GM21526 (cell line): Measurements from ENCODE around the gene CDC42EP1.
"Not testable (repeated sequence)": the region's sequence is repeated elsewhere in the genome, so short reads cannot be mapped to it uniquely, and the experiment has no call there.

Experiments
- ATAC-seq: cut with Tn5 transposase; IDR thresholded peaks from one replicate; pipeline ENCODE4 v1.9.1; 2021; ENCODE audit warnings: moderate library complexity; ENCODE audit not compliant: unreplicated experiment, low FRiP score

Gene CDC42EP1

DNA sequence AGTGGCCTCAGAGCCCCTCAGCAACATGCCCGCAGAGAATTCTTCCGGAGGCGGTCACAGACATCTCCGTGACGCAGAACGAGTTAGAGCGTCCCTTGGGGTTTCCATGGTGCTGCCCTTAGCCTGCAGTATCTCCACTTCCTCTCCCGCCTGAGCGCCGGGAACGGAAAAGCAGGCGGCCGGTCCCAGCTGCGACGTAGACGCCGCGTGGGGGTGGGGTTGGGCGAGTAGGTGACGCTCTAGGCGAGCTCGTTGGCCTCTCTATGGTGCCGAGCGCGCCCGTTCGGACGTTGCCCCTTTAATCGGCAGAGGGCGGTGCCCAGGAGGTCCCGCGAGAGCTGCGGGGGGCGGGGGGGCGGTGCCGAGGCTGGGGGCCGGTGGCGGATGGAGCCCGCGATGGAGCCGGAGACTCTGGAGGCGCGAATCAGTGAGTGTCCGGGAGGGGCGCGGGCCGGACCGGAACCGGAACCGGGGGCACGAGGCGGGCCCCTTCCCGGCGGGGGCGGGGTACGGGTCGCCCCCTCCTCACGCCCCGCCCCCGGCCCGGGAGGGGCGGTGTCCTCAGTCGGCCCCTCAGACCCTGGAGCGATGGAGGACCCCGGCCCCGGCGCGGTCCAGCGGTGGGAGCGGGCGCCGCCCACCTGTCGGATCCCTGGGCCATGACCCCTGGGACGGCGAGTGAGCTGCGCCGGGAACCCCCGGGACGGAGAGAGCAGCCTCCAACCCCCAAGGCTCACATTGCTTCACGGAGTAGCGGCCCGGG is 48.4 kb downstream of the CDC42EP1 start, which contains the start of gene GGA1:
GGA1 (plus strand) TSS at position 358 of the 763 bp plus-strand sequence; CDS start at position 385, 27 bp downstream.
- ATAC-seq: peak; percentile 60

DNA sequence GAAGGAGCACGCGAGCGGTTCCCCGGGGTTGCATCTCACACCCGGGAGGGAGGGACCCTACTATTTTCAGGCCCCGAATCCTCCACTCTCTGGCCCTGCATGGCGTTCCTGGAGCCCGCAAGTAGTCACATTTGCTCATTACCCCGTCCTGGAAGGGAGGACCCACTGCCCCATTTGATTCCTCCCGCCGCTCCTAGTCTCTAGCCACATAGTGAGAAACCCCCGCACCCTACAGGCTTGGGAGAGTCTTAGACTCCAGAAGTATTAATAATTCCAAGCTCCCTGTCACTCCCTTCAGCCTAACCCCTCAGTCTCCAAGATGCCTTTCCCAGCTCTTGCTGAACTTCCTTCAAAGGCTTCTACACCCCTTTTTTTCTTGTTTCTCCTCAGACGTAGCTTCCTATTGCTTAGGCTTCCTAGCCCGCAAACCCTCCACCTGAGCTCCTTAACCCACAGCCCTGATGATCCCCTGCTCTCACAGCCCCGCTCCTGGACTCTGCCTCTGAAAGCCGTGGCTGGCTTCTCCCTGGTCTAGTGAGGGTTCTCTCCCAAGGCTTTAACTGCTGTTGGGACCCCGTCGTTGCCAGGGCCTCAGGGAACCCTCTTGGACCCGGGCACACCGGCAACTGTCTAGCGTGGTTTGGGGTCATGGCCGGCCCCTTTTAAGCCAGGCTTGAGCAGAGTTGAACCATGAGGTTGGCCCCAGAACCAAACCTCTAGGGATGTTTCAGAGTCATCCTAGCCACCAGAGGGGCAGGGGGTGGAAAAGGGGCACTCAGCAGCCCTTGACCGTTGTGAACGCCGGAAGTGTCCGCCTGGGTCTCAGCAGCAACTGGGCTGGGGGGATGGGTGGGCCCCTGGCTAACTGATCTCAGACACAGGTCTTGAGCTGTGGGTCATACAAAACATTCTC is 49.2 kb downstream of the CDC42EP1 start:
- peak; percentile 2 for ATAC-seq

DNA sequence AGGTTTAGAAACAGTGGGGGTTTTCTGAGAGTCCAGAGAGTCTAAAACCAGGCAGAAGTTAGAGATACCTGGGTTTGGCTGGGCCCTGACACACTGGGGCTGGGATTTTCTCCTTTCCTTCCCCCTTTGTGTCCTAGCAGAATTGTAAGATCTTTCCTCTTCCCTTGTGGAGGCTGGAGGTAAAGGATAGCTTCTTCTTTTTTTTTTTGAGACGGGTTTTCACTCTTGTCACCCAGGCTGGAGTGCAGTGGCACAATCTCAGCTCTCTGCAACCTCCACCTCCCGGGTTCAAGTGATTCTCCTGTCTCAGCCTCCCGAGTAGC is 49.8 kb downstream of the CDC42EP1 start:
- not testable (repeated sequence) for ATAC-seq

DNA sequence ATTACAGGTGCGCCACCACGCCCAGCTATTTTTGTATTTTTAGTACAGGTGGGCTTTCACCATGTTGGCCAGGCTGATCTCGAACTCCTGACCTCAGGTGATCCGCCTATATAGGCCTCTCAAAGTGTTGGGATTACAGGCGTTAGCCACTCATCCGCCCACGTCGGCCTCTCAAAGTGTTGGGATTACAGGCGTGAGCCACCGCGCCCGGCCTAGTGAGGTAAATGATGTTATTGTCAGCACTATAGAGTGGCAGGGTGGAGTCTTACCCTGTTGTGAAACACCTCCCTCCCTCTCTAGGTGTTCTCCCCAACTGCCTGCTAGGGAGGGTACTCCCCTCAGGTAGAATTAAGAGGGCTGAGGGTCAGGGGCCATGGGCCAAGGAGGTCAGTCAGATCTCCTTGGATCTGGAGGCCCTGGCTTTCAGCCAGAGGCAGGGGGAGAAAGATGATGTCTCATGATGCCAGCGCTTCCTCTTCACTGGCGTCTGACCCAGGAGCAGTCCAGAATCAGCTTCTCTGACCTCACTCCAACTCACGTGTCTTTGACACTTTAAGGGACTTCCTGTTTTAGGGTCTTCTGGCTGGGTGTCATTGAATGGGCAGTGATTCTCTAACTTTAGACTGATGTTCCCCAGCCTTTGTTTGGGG is 50.3 kb downstream of the CDC42EP1 start:
- no peak for ATAC-seq

DNA sequence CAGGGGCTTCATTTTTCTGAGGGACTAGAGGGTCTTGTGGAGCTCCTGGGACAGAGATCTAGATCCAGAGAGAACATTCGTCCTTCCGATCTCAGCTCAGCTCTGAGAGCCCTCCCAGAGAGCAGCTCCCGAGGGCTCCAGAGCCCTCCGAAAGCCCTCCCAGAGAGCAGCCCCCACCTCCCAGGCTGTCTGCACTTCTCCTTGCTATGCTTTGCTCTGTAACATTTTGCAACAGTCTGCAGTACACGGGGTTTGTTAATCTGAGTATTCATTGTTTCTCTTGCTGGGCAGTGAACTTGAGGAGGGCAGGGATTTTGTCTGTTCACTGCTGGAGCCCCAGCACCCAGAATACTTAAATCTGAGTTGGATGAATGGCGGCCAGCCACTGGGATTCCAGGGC is 50.9 kb downstream of the CDC42EP1 start:
- no peak for ATAC-seq

DNA sequence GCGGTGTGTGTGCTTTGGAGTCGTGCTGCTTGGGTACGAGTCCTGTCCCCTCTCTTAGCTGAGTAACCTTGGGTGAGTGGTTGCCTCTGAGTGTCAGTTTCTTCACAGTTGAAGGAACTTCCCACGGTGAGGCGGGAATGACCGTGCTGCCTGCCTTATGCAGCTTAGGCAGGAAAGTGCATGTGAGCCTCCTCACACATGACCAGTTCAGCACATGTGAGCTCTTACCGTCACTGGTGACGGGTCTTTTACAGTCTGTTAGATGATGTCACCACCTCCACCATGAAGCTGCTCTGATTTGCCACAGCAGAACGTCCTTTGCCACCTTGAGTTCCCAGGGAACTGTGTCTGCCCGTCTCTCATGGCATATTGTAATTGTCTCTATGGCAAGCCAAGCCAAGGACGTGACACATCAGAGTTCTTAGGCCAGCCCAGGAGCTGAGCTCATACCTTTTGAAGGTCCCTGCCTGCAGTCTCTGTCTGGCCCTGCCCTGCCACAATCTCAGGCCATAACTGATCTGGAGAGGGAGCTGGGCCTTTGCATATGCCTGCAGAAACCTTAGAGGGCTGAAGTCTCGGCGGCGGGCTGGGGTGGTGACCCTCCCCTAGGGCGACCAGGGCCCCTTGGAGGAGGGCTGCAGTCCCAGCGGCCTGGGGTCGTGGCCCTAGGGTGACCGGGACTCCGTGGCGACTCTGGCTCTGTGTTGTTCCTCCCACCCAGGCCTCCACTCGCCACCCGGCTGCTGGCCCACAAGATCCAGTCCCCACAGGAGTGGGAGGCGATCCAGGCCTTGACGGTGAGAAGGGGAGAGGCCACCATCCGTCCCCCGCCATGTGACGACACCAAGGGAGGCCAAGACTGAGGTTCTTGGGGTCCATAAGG is 56.2 kb downstream of the CDC42EP1 start:
- ATAC-seq: no peak

DNA sequence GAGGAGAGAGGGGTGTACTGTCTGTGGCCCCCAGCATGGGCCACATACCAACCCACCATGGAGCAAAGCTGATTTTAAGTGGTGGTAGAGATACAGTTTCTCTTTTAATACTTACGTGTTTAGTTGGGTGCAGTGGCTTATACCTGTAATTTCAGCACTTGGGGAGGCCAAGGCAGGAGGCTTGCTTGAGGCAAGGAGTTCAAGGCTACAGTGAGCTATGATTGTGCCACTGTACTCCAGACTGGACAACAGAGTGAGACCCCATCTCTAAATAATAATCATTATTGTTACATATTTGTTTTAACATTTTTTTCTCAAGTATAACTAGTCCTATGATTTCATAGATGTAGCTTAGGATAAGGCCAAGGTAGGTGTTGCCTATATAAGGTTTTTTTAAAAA is 57.2 kb downstream of the CDC42EP1 start:
- no peak for ATAC-seq

DNA sequence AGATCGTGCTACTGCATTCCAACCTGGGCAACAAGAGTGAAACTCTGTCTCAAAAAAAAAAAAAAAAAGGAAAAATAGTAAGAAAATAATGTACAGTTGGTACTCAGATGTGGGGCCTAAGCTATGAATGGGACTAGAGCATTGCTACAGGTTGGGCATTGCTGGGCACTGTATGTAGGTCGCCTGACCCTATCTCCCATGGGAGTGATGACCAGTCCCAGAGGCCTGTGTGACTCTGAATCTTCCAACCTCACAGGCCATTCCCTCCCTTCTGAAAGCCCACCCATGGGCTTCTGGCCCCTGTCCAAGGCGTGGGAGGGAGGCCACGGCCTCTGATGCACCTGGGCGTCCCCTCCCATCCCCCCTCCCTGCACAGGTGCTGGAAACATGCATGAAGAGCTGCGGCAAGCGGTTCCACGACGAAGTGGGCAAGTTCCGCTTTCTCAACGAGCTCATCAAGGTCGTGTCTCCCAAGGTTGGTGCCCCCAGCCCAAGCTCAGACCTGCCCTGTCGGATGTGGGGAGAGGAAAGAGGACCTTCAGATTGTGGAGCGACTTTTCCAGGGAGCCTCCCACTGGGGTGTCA is 57.9 kb downstream of the CDC42EP1 start:
- ATAC-seq: no peak

DNA sequence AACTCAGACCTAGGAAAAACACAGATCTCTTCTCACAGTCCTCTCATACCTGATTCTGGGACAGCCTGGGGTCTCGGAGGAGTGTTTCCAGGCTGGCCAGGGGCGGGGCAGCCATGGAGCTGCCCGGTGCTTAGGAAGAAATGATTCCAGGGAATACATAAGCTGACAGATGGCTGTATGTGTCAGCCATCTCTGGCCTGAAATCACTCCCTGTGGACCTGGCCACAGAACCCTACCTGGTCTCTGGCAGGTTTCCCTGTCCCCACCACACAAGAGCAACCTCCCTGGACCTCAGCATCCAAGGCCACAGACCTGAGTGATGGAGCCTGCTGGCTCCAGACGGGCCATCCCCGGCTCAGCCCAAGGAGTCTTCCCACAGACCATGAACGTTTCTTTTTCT is 58.4 kb downstream of the CDC42EP1 start:
- ATAC-seq: no peak
